K562 (cell line): ENCODE results near the gene CHSY3.

Experiments used
- ATF3 ChIP-seq, 2 experiments: fragments of 450-650 bp in 1 of 2; sonication (generic) in 1 of 2; formaldehyde crosslinking in 1 of 2; IDR thresholded peaks in 1 of 2; conservative IDR thresholded peaks in 1 of 2; 2 replicates each; pipeline versions ENCODE4 v1.6.1 to v1.8.1; 2016 to 2023; ENCODE audit warnings: mild to moderate bottlenecking in 2 of 2, moderate library complexity in 2 of 2, inconsistent platforms in 1 of 2, missing genetic modification reagents in 1 of 2
- BRCA1 ChIP-seq, 2 experiments: fragments of 450-650 bp in 1 of 2; sonication (generic) in 1 of 2; formaldehyde crosslinking in 1 of 2; IDR thresholded peaks; 2 replicates each; pipeline versions ENCODE4 v1.5.0 to v1.6.1; 2017 to 2020; ENCODE audit warnings: mild to moderate bottlenecking in 1 of 2, missing genetic modification reagents in 1 of 2
- CBFB ChIP-seq: sonication (generic); formaldehyde crosslinking; IDR thresholded peaks from 2 replicates; pipeline ENCODE4 v1.4.0; 2020; ENCODE audit warnings: mild to moderate bottlenecking, missing genetic modification reagents
- EP300 ChIP-seq: IDR thresholded peaks from 2 replicates; pipeline ENCODE4 v1.6.1; 2012; ENCODE audit warnings: low read length, improper control_type of control experiment
- FIP1L1 ChIP-seq: fragments of 200-400 bp; formaldehyde crosslinking; IDR thresholded peaks from 2 replicates; pipeline ENCODE4 v1.6.1; 2018; ENCODE audit warnings: mild to moderate bottlenecking, low read depth, low read length; ENCODE audit not compliant: poor library complexity, severe bottlenecking
- FOSL1 ChIP-seq: fragments of 200-800 bp; sonication (Bioruptor generic); conservative IDR thresholded peaks from 2 replicates; pipeline ENCODE4 v1.6.1; 2016; ENCODE audit warnings: missing genetic modification characterization, missing compliant biosample characterization
- GATAD2B ChIP-seq: fragments of 450-650 bp; IDR thresholded peaks from 2 replicates; pipeline ENCODE4 v1.6.1; 2017; ENCODE audit warnings: mild to moderate bottlenecking, borderline replicate concordance
- KLF16 ChIP-seq: IDR thresholded peaks from 2 replicates; pipeline ENCODE4 v1.6.1; 2016; ENCODE audit warnings: antibody characterized with exemption
- POLR2H ChIP-seq: IDR thresholded peaks from 2 replicates; pipeline ENCODE4 v1.6.1; 2016; ENCODE audit warnings: missing genetic modification characterization, low read depth, mild to moderate bottlenecking, control low read depth, missing compliant biosample characterization, moderate library complexity
- SP1 ChIP-seq: sonication (generic); formaldehyde crosslinking; IDR thresholded peaks from 2 replicates; pipeline ENCODE4 v1.8.1; 2022; ENCODE audit warnings: mild to moderate bottlenecking, missing genetic modification reagents
- SUPT5H ChIP-seq: fragments of 450-650 bp; IDR thresholded peaks from 2 replicates; pipeline ENCODE4 v1.6.1; 2016
- ZBTB7A ChIP-seq: IDR thresholded peaks from 2 replicates; pipeline ENCODE4 v1.6.1; 2011; ENCODE audit warnings: low read depth, mild to moderate bottlenecking, low read length, moderate library complexity, borderline replicate concordance; ENCODE audit not compliant: control insufficient read depth
- ZNF639 ChIP-seq, 2 experiments: fragments of 200-800 bp in 1 of 2; sonication (Bioruptor generic) in 1 of 2; sonication (generic) in 1 of 2; formaldehyde crosslinking in 1 of 2; IDR thresholded peaks in 1 of 2; conservative IDR thresholded peaks in 1 of 2; 2 replicates each; pipeline versions ENCODE4 v1.5.0 to v1.6.1; 2016 to 2020; ENCODE audit warnings: missing compliant biosample characterization in 1 of 2, missing genetic modification characterization in 1 of 2, missing genetic modification reagents in 1 of 2
- ZNF644 ChIP-seq: fragments of 200-800 bp; sonication (Bioruptor generic); IDR thresholded peaks from 2 replicates; pipeline ENCODE4 v1.6.1; 2016; ENCODE audit warnings: low read depth, missing genetic modification characterization, missing compliant biosample characterization

- TF ChIP-seq FOSL1 (tag) (no peak), ZNF639 (CRISPR knock-in tag; conservative IDR thresholded peaks at IDR 0.05 in 1 of 2, IDR thresholded peaks at IDR 0.05 in 1 of 2) (no peak), KLF16 (no peak), SP1 (no peak), FIP1L1 (no peak), ATF3 (IDR thresholded peaks at IDR 0.05) (no peak), ATF3 (CRISPR knock-in tag; conservative IDR thresholded peaks at IDR 0.05) (no peak), GATAD2B (no peak), BRCA1 (IDR thresholded peaks at IDR 0.05) (no peak), BRCA1 (CRISPR knock-in tag; IDR thresholded peaks at IDR 0.05) (no peak), EP300 (no peak), SUPT5H (no peak), ZBTB7A (no peak), CBFB (no peak), POLR2H (tag) (no peak), ZNF644 (no peak)
Measured at GRCh38 chr5:130155345-130156011, 251.2 kb downstream of the CHSY3 start.
